HCT116 (cell line): ENCODE measurements around the gene ARHGAP18. TPM values are rescaled to one million over a fixed set of nuclear protein-coding genes. Genes with fewer than 3 reads are reported as not detected.

Source experiments
- ATAC-seq: fragments of 200-7000 bp; cut with Tn5 transposase; 2 replicates; pipeline ENCODE4 v1.9.1; 2020; ENCODE audit warnings: mild to moderate bottlenecking, moderate library complexity
- BruUV-seq: library from RNA; stranded (reverse); fragments of 400-500 nt; replicated peaks from 2 replicates; lab custom pipeline; 2021; lab: Mats Ljungman, UMichigan
- CTCF ChIA-PET: fragments of 300-600 bp; sonication (Branson Sonifier 250); formaldehyde crosslinking; loops from one replicate; lab custom pipeline; 2021; ENCODE audit warnings: antibody characterized with exemption; lab: Charles Lee
- POLR2A ChIA-PET: fragments of 300-600, 350-600 bp; sonication (Branson Sonifier 250); formaldehyde crosslinking; loops from one replicate; lab custom pipeline; 2021; ENCODE audit warnings: antibody characterized with exemption; lab: Charles Lee
- RAD21 ChIA-PET, 2 experiments: fragments of 300-600 bp; sonication (Branson Sonifier 250); formaldehyde crosslinking; loops; one replicate each; lab custom pipeline; 2023; ENCODE audit warnings: low total read pairs in 2 of 2; ENCODE audit not compliant: uncharacterized antibody in 2 of 2, unreplicated experiment in 2 of 2, low non-redundant PET in 1 of 2; lab: Charles Lee
- DNase-seq: peaks from one replicate; pipeline ENCODE4 v3.0.0-alpha.2; 2010; ENCODE audit warnings: low read depth, low spot score
- H2AFZ ChIP-seq: fragments of 200-600 bp; shearing (Covaris generic), sonication (generic); 2 replicates; pipeline ENCODE4 v1.6.1; 2017; ENCODE audit warnings: low read depth, mixed run types, mixed read lengths, antibody characterized with exemption, low read length; ENCODE audit not compliant: poor library complexity, severe bottlenecking
- H3K27ac ChIP-seq: 2 replicates; pipeline ENCODE4 v1.5.1; 2012; ENCODE audit warnings: low read depth, low read length
- H3K27me3 ChIP-seq: fragments of 200-600 bp; sonication (generic); 2 replicates; pipeline ENCODE4 v1.6.1; 2016; ENCODE audit warnings: mixed run types, low read length, mixed read lengths; ENCODE audit not compliant: insufficient read depth
- H3K36me3 ChIP-seq, 2 experiments: fragments of 200-500 bp in 1 of 2; fragments of 200-600 bp in 1 of 2; sonication (Bioruptor generic) in 1 of 2; sonication (generic) in 1 of 2; 2 replicates each; pipeline versions ENCODE4 v1.5.1 to v1.6.1; 2014 to 2016; ENCODE audit warnings: low read length in 2 of 2, inconsistent platforms in 1 of 2, mixed read lengths in 1 of 2, mixed run types in 1 of 2; ENCODE audit not compliant: insufficient read depth in 2 of 2, control insufficient read depth in 1 of 2
- H3K4me1 ChIP-seq, 2 experiments: fragments of 200-600 bp in 1 of 2; sonication (generic) in 1 of 2; 2 replicates each; pipeline versions ENCODE4 v1.5.1 to v1.6.1; 2012 to 2017; ENCODE audit warnings: low read length in 2 of 2, inconsistent platforms in 1 of 2, mild to moderate bottlenecking in 1 of 2, mixed read lengths in 1 of 2, mixed run types in 1 of 2, moderate library complexity in 1 of 2; ENCODE audit not compliant: insufficient read depth in 2 of 2, control insufficient read depth in 1 of 2
- H3K4me2 ChIP-seq: fragments of 200-600 bp; sonication (generic); 2 replicates; pipeline ENCODE4 v1.6.1; 2017; ENCODE audit warnings: mixed run types, low read length, mixed read lengths
- H3K4me3 ChIP-seq, 2 experiments: fragments of 200-600 bp in 1 of 2; sonication (generic) in 1 of 2; replicated peaks in 1 of 2; 2 replicates each; pipeline ENCODE4 v1.5.1; 2011 to 2016; ENCODE audit warnings: low read length in 2 of 2, control low read depth in 1 of 2, low read depth in 1 of 2, mild to moderate bottlenecking in 1 of 2, mixed read lengths in 1 of 2, mixed run types in 1 of 2
- H3K79me2 ChIP-seq: fragments of 200-600 bp; sonication (generic); 2 replicates; pipeline ENCODE4 v1.6.1; 2017; ENCODE audit warnings: mild to moderate bottlenecking, mixed run types, low read length, moderate library complexity, mixed read lengths; ENCODE audit not compliant: insufficient read depth
- H3K9ac ChIP-seq: fragments of 200-600 bp; sonication (generic); 2 replicates; pipeline ENCODE4 v1.6.1; 2016; ENCODE audit warnings: low read length, mixed read lengths
- H3K9me2 ChIP-seq: fragments of 200-600 bp; sonication (generic), shearing (Covaris generic); 2 replicates; pipeline ENCODE4 v1.6.1; 2017; ENCODE audit warnings: mixed run types, mild to moderate bottlenecking, moderate library complexity; ENCODE audit not compliant: insufficient read depth
- H3K9me3 ChIP-seq, 2 experiments: fragments of 200-500 bp in 1 of 2; fragments of 200-600 bp in 1 of 2; sonication (Bioruptor generic) in 1 of 2; sonication (generic) in 1 of 2; 2 replicates each; pipeline ENCODE4 v1.6.1; 2014 to 2017; ENCODE audit warnings: low read length in 2 of 2, mixed read lengths in 2 of 2, inconsistent platforms in 1 of 2, low read depth in 1 of 2, mild to moderate bottlenecking in 1 of 2, mixed run types in 1 of 2, moderate library complexity in 1 of 2; ENCODE audit not compliant: control insufficient read depth in 1 of 2, insufficient read depth in 1 of 2
- H4K20me1 ChIP-seq: fragments of 200-600 bp; sonication (generic), shearing (Covaris generic); 2 replicates; pipeline ENCODE4 v1.6.1; 2017; ENCODE audit warnings: mixed run types, mild to moderate bottlenecking, moderate library complexity; ENCODE audit not compliant: insufficient read depth
- CTCF ChIP-seq, 3 experiments: fragments of 200-600 bp in 1 of 3; sonication (generic) in 1 of 3; IDR thresholded peaks in 2 of 3; conservative IDR thresholded peaks in 1 of 3; 2 replicates each; pipeline ENCODE4 v1.5.1; 2012 to 2017; ENCODE audit warnings: low read depth in 2 of 3, low read length in 2 of 3, antibody characterized with exemption in 1 of 3, borderline replicate concordance in 1 of 3, control low read depth in 1 of 3, mild to moderate bottlenecking in 1 of 3, mixed read lengths in 1 of 3, mixed run types in 1 of 3, moderate library complexity in 1 of 3; ENCODE audit not compliant: insufficient read depth in 1 of 3
- EGR1 ChIP-seq: IDR thresholded peaks from 2 replicates; pipeline ENCODE4 v1.6.1; 2012; ENCODE audit warnings: low read depth
- EZH2 ChIP-seq: fragments of 200-600 bp; sonication (generic); IDR thresholded peaks from 2 replicates; pipeline ENCODE4 v1.6.1; 2017; ENCODE audit warnings: antibody characterized with exemption, mixed run types
- FOSL1 ChIP-seq: IDR thresholded peaks from 2 replicates; pipeline ENCODE4 v1.6.1; 2012; ENCODE audit warnings: low read depth
- POLR2AphosphoS5 ChIP-seq: IDR thresholded peaks from 2 replicates; pipeline ENCODE4 v1.6.1; 2011; ENCODE audit warnings: mild to moderate bottlenecking, low read depth, low read length, moderate library complexity
- RAD21 ChIP-seq: IDR thresholded peaks from 2 replicates; pipeline ENCODE4 v1.6.1; 2012; ENCODE audit warnings: low read depth, mild to moderate bottlenecking
- REST ChIP-seq: IDR thresholded peaks from 2 replicates; pipeline ENCODE4 v1.6.1; 2012; ENCODE audit warnings: low read depth
- SIN3A ChIP-seq: IDR thresholded peaks from 2 replicates; pipeline ENCODE4 v1.6.1; 2012; ENCODE audit warnings: low read depth
- SRF ChIP-seq: IDR thresholded peaks from 2 replicates; pipeline ENCODE4 v1.6.1; 2012; ENCODE audit warnings: low read depth
- TCF7L2 ChIP-seq: IDR thresholded peaks from 2 replicates; pipeline ENCODE4 v1.7.0; 2011; ENCODE audit warnings: borderline replicate concordance, inconsistent platforms; ENCODE audit not compliant: insufficient read depth, insufficient read length; ENCODE audit errors: extremely low read depth
- YY1 ChIP-seq: IDR thresholded peaks from 2 replicates; pipeline ENCODE4 v1.6.1; 2011; ENCODE audit warnings: low read length, low read depth, moderate library complexity, mild to moderate bottlenecking; ENCODE audit not compliant: insufficient replicate concordance; ENCODE audit errors: extremely low read depth
- ZBTB33 ChIP-seq: IDR thresholded peaks from 2 replicates; pipeline ENCODE4 v1.6.1; 2011; ENCODE audit warnings: mild to moderate bottlenecking, low read length, moderate library complexity; ENCODE audit not compliant: insufficient replicate concordance; ENCODE audit errors: extremely low read depth
- ZFX ChIP-seq: fragments of 450-650 bp; IDR thresholded peaks from 2 replicates; pipeline ENCODE4 v1.6.1; 2017
- intact Hi-C: fragments of 100-400 bp; cut with micrococcal nuclease; formaldehyde crosslinking; loops from 2 replicates; pipeline ENCODE4 v1.10.0; 2022
- total RNA-seq: library from RNA; stranded (reverse); gene quantifications from one replicate; pipeline ENCODE4 v1.2.1, GENCODE V29; 2021; ENCODE audit not compliant: unreplicated experiment
- TF ChIP-seq, protein P1 (sequence below): IDR thresholded peaks from 2 replicates; pipeline ENCODE4 v1.6.1; 2012

Gene ARHGAP18
- total RNA-seq, 1 experiment from 2014 or later: 70.3 TPM

GRCh38 chr6:129590408-129591022, 119.5 kb downstream of the ARHGAP18 start:
- Histone ChIP-seq H4K20me1 (no peaks in the 10 kb centered on the region), H3K9me3 (no peaks in the 10 kb centered on the region), H3K27me3 (no peaks in the 10 kb centered on the region), H3K27ac (no peak overlapping the region), H3K4me2 (no peak overlapping the region)
- intact Hi-C loops: no loop called here
- POLR2A ChIA-PET: no interaction called here
- TF ChIP-seq SIN3A (no peak), TCF7L2 (no peak), SRF (no peak), EZH2 (no peak), FOSL1 (no peak), POLR2AphosphoS5 (no peak), ZFX (no peak), ZBTB33 (no peak), EGR1 (no peak), RAD21 (no peak), CTCF (IDR thresholded peaks at IDR 0.05 in 2 of 3, conservative IDR thresholded peaks at IDR 0.05 in 1 of 3; ENCODE audit: borderline replicate concordance in 1 of 3, insufficient read depth in 1 of 3, low read depth in 2 of 3, low read length in 2 of 3) (no peak), YY1 (no peak), REST (no peak)
- TF ChIP-seq, protein P1, sequence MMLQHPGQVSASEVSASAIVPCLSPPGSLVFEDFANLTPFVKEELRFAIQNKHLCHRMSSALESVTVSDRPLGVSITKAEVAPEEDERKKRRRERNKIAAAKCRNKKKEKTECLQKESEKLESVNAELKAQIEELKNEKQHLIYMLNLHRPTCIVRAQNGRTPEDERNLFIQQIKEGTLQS: no peak
- TF ChIP-seq, all 23 proteins: peak for 0
- no peak for DNase-seq
- Histone ChIP-seq H3K9ac (no peak overlapping the region), H3K9me2 (no peaks in the 10 kb centered on the region), H3K79me2 (no peaks in the 10 kb centered on the region), H3K4me3 (no peak overlapping the region), H3K36me3 (peaks cover 7 to 13% of the 10 kb centered on the region in 2 experiments; a peak in 3 of 4 replicates), H3K4me1 (peaks cover 0 to 15% of the 10 kb centered on the region in 2 experiments; a peak in 1 of 4 replicates), H2AFZ (no peak overlapping the region)
- BruUV-seq: no TSS peak
- ATAC-seq: no peak
- CTCF ChIA-PET: interaction anchor here (1.4 kb wide), 1 partner anchor 91 kb away, joined by 4 read pairs; no protein-coding TSS in a partner anchor
- RAD21 ChIA-PET: no interaction called here
